Measurements from ENCODE around the gene ARSB. TPM values are rescaled to one million over a fixed set of nuclear protein-coding genes. Genes with fewer than 3 reads are reported as not detected.

Gene ARSB
- total and polyA plus RNA-seq, 9 of the 15 experiments (the other 6 are each of a cell fraction or from before 2014, with no cell fraction given): 0.52 to 4.6 (median 2.4) TPM

DNA sequence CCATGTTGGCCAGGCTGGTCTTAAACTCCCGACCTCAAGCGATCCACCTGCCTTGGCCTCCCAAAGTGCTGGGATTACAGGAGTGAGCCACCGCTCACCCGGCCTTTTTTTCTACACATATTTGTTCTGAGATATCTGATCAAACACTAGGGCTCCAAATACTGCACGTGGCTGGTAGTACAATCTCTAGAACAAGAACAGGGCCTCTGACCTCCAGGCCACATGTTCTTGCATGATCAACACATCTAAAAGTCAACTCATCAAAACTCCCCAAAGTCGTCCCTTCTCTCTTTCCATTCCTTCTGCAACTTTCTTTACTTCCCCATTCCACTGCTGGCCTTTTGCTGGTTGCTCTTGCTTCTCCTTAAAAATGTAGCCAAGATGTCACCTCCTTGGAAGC, 223.3 kb downstream of the ARSB start (continued):
- TF ChIP-seq CREB3L1 (IDR thresholded peaks at IDR 0.05; ENCODE audit: borderline replicate concordance, low read depth) (no peak), TCF3 (CRISPR knock-in tag; IDR thresholded peaks at IDR 0.05) (peak; percentile 42), TEAD4 (IDR thresholded peaks at IDR 0.05; ENCODE audit: low read length) (peak; percentile 50), TEAD4 (CRISPR knock-in tag; IDR thresholded peaks at IDR 0.05; ENCODE audit: borderline replicate concordance) (no peak), ZFX (CRISPR knock-in tag; IDR thresholded peaks at IDR 0.05) (peak; percentile 58), TAL1 (IDR thresholded peaks at IDR 0.05) (peak; percentile 41; the same call in 1 of the 2 replicates), TCF15 (CRISPR knock-in tag; IDR thresholded peaks at IDR 0.05) (no peak), SLC30A9 (CRISPR knock-in tag; IDR thresholded peaks at IDR 0.05) (no peak), BHLHE40 (IDR thresholded peaks at IDR 0.05; ENCODE audit: low read length) (peak; percentile 68), NFIX (CRISPR knock-in tag; IDR thresholded peaks at IDR 0.05; ENCODE audit: low read depth) (no peak), TOE1 (IDR thresholded peaks at IDR 0.05; ENCODE audit: borderline replicate concordance) (no peak), TOE1 (CRISPR knock-in tag; IDR thresholded peaks at IDR 0.05; ENCODE audit: borderline replicate concordance, low read depth) (no peak), CBFA2T2 (conservative IDR thresholded peaks at IDR 0.05) (peak; percentile 26; the same call in 1 of the 2 replicates), MTA2 (IDR thresholded peaks at IDR 0.05; ENCODE audit: low read depth) (no peak), TBP (optimal IDR thresholded peaks at IDR 0.05; ENCODE audit: low read depth, low read length) (no peak), SRSF1 (IDR thresholded peaks at IDR 0.05; ENCODE audit: low read depth, low read length) (no peak), ESRRA (IDR thresholded peaks at IDR 0.05; ENCODE audit: borderline replicate concordance, low read depth) (no peak), ZNF316 (IDR thresholded peaks at IDR 0.05) (peak; percentile 37; the same call in 1 of the 2 replicates), HMGN3 (IDR thresholded peaks at IDR 0.05; ENCODE audit: borderline replicate concordance, extremely low read depth, insufficient read length, low read depth, low read length) (no peak), MYC (IDR thresholded peaks at IDR 0.05; ENCODE audit: low read depth, low read length) (peak; percentile 37; the same call in 1 of the 2 replicates), MYC (CRISPR knock-in tag; IDR thresholded peaks at IDR 0.05; ENCODE audit: borderline replicate concordance, low read depth) (no peak), ARID1B (IDR thresholded peaks at IDR 0.05) (peak; percentile 42; the same call in 1 of the 2 replicates), FOXK2 (conservative IDR thresholded peaks at IDR 0.05 in 1 of 2, IDR thresholded peaks at IDR 0.05 in 1 of 2; ENCODE audit: low read depth in 2 of 2) (no peak)
- TF ChIP-seq, protein P1, sequence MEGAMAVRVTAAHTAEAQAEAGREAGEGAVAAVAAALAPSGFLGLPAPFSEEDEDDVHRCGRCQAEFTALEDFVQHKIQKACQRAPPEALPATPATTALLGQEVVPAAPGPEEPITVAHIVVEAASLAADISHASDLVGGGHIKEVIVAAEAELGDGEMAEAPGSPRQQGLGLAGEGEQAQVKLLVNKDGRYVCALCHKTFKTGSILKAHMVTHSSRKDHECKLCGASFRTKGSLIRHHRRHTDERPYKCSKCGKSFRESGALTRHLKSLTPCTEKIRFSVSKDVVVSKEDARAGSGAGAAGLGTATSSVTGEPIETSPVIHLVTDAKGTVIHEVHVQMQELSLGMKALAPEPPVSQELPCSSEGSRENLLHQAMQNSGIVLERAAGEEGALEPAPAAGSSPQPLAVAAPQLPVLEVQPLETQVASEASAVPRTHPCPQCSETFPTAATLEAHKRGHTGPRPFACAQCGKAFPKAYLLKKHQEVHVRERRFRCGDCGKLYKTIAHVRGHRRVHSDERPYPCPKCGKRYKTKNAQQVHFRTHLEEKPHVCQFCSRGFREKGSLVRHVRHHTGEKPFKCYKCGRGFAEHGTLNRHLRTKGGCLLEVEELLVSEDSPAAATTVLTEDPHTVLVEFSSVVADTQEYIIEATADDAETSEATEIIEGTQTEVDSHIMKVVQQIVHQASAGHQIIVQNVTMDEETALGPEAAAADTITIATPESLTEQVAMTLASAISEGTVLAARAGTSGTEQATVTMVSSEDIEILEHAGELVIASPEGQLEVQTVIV (CRISPR knock-in tag; IDR thresholded peaks at IDR 0.05; ENCODE audit: borderline replicate concordance): no peak

Data from K562 (cell line).